Measurements from ENCODE around the gene SLC9A3.
"Not testable (repeated sequence)": the region's sequence is repeated elsewhere in the genome, so short reads cannot be mapped to it uniquely, and the experiment has no call there.

The SLC9A3 gene

DNA sequence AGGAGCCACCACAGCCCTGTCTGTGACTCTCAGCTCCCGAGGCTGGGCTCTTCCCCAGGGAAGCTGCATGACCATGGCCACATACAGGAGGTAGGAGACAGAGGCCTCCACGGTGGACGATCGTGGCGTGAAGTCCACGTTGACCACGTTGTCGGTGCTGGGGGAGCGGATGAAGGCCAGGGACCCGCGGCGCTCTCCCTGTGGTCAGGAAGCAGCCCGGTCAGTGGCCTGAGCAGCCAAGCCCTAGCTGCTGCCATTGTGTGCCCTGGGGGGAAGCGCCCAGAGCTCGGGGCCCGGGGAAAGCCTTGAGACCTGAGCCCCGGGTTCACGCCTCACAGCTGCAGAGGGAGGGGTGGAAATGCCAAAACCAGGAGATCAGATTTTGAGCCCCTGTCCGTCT lies 47.0 kb downstream of the SLC9A3 start:
- DNase-seq (ENCODE audit: extremely low read depth, low read depth): no peak
- H3K4me3 ChIP-seq (replicated peaks; ENCODE audit: low read depth, low read length): no peak overlapping the region
- TF ChIP-seq, protein P1, sequence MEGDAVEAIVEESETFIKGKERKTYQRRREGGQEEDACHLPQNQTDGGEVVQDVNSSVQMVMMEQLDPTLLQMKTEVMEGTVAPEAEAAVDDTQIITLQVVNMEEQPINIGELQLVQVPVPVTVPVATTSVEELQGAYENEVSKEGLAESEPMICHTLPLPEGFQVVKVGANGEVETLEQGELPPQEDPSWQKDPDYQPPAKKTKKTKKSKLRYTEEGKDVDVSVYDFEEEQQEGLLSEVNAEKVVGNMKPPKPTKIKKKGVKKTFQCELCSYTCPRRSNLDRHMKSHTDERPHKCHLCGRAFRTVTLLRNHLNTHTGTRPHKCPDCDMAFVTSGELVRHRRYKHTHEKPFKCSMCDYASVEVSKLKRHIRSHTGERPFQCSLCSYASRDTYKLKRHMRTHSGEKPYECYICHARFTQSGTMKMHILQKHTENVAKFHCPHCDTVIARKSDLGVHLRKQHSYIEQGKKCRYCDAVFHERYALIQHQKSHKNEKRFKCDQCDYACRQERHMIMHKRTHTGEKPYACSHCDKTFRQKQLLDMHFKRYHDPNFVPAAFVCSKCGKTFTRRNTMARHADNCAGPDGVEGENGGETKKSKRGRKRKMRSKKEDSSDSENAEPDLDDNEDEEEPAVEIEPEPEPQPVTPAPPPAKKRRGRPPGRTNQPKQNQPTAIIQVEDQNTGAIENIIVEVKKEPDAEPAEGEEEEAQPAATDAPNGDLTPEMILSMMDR (IDR thresholded peaks at IDR 0.05; ENCODE audit: low read depth, low read length, missing control alignments): no peak

DNA sequence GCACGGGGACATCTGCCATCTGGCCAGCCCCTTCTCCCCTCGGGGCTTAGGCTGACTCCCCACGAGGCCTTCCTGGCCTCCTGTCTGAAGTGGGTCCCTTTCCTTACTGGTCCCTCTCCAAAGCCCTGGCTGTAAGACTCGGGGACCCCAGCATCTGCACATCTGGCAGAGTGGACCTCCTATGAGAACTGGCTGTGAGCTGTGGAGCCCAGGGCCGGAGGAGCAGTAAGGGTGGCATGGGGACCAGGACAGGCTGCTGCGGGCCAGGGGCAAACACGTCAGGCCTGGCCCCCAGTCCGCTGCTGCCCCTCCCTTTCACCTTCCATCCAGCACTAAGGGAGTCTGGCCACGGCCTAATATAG lies 47.5 kb downstream of the SLC9A3 start:
- no peak for DNase-seq (ENCODE audit: extremely low read depth, low read depth)
- no peak overlapping the region for H3K4me3 ChIP-seq (replicated peaks; ENCODE audit: low read depth, low read length)
- TF ChIP-seq, protein P1 (IDR thresholded peaks at IDR 0.05; ENCODE audit: low read depth, low read length, missing control alignments): no peak

DNA sequence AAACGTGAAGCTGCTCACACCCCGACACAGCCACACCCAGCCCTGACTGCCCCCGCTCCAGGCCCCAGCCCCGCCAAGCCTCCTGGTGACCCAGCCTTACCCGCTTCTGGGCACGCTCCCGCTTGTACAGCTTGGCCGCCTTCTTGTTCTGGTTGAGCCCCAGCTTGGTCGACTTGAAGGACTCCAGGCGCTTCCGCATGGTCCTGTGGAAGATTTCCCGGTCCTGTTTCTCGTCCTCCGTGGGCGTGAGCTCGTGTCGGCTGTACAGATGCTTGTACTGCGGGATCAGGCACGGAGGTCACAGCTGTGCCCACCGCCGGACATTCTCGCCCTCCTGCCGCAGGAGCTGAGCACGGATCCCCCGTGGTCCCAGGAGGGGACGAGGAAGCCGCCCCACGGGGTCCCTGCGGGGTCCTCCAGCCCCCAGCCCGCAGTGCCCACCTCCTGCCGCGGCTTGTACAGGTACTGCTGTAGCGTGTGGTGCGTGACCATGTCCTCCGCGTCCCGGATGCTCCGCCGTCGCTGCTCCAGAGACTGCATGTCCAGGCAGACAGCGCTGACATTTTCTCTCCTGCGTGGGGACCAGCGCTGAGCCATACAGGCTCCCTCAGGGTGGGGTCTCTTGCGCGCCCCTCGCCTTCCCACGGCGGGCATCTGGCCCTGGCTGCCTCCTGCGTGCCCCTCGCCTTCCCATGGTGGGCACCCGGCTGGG lies 48.0 kb downstream of the SLC9A3 start:
- TF ChIP-seq, protein P1 (IDR thresholded peaks at IDR 0.05; ENCODE audit: low read depth, low read length, missing control alignments): no peak
- no peak overlapping the region for H3K4me3 ChIP-seq (replicated peaks; ENCODE audit: low read depth, low read length)
- DNase-seq (ENCODE audit: extremely low read depth, low read depth): no peak

DNA sequence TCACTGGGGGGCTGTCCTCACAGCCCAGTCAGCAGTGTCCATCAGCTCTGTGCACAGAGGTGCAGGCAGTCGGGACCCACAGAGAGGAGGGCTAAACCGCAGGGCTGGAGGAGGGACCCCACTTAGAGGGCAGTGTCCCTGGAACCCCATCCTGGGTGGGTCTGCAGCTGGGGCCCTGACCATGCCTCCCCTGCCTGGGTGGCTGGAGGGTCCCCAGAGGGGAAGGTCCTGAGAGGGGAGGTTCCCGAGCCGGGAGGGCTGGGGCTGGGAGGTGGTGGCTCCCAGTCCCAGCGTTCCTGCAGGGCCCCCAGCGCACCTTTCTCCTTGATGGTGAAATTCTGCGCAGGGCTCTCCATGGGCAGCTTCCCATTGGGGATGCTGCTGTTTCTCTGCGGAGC lies 48.5 kb downstream of the SLC9A3 start:
- H3K4me3 ChIP-seq (replicated peaks; ENCODE audit: low read depth, low read length): no peak overlapping the region
- no peak for DNase-seq (ENCODE audit: extremely low read depth, low read depth)
- TF ChIP-seq, protein P1 (IDR thresholded peaks at IDR 0.05; ENCODE audit: low read depth, low read length, missing control alignments): no peak

DNA sequence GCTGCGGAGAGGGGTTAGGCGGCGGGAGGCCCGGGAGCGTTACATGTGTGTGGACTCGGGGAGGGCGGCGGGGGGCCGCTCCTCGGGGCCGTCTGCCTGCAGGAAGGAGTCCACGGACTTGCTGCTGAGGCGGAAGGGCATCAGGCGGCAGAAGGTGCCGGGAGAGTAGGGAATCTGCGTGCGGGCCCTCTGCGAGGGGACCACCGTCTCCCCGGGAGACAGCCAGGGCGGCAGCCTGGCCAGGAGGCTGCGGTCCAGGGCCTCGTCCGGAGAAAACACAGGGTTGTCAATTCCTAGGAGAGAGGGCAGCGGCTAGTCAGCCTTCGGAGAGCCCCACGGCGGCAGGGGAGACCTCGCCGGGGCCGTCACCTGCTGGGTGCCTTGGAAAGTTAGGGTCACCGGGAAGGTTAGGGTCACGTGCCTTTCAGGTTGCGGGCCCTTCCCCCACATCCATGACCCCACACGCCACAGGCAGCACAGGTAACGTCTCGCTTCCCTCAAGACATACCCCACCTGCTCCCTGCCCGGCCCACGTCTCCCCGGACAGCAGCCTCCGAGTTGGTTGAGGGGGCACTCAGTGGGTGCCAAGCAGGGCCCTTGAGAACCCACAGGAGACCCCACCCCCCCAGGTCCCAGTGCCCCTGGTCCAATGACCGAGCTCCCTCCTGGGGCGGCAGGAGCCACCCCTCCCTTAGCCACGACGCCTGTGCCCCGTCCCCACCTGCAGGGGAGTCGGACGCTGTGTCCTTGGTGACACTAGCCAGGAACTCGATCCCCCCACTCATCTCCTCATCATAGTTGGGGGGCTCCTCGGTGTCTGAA lies 49.2 kb downstream of the SLC9A3 start:
- DNase-seq (ENCODE audit: extremely low read depth, low read depth): no peak
- H3K4me3 ChIP-seq (replicated peaks; ENCODE audit: low read depth, low read length): peak overlapping the region; percentile 81
- TF ChIP-seq, protein P1 (IDR thresholded peaks at IDR 0.05; ENCODE audit: low read depth, low read length, missing control alignments): no peak

DNA sequence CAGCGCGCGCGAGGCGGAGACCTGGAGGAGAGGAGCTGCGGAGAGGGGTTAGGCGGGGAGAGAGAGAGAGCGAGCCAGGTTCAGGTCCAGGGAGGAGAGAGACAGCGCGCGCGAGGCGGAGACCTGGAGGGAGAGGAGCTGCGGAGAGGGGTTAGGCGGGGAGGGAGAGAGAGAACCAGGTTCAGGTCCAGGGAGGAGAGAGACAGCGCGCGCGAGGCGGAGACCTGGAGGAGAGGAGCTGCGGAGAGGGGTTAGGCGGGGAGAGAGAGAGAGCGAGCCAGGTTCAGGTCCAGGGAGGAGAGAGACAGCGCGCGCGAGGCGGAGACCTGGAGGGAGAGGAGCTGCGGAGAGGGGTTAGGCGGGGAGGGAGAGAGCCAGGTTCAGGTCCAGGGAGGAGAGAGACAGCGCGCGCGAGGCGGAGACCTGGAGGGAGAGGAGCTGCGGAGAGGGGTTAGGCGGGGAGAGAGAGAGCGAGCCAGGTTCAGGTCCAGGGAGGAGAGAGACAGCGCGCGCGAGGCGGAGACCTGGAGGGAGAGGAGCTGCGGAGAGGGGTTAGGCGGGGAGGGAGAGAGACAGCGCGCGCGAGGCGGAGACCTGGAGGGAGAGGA lies 49.9 kb downstream of the SLC9A3 start:
- H3K4me3 ChIP-seq (replicated peaks; ENCODE audit: low read depth, low read length): peak overlapping the region; percentile 81
- DNase-seq (ENCODE audit: extremely low read depth, low read depth): not testable (repeated sequence)

DNA sequence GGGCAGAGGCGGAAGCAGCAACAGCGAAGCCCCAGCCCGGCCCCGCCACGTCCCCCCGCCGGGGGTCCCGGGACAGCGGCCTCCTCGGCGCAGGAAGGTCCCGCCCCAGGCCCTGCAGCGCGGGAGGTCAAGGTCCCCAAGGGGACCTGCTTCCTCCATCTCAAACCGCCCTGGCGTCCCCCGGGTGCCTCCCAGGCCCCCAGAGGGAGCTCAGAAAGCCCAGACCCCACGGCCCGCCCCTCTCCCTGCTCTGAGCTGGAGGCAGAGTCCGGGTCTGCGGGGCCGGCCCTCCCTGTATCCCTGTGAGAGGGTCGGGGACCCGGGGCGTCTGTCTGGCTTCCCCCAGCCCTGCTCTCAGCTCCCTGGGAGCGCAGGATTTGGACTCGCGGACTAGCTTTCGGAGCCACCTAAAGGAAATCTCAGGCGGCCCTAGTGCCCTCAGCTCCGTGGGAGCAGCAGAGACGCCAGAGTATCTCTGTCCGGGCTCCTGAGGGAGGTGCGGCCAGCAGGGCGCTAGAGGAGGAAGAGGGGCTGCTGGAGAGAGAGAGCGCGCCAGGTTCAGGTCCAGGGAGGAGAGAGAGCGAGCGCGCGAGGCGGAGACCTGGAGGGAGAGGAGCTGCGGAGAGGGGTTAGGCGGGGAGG lies 50.6 kb downstream of the SLC9A3 start:
- H3K4me3 ChIP-seq (replicated peaks; ENCODE audit: low read depth, low read length): peak overlapping the region; percentile 81
- DNase-seq (ENCODE audit: extremely low read depth, low read depth): no peak
- TF ChIP-seq, protein P1 (IDR thresholded peaks at IDR 0.05; ENCODE audit: low read depth, low read length, missing control alignments): no peak

All from HFF-Myc (cell line).